Esophagus squamous epithelium (tissue), 4 donors: ENCODE measurements around the gene AKNAD1.

Experiments used
- CTCF ChIP-seq, 6 experiments: fragments of 450-650 bp in 4 of 6; fragments of 200-600 bp in 2 of 6; sonication (generic) in 2 of 6; IDR thresholded peaks; one replicate each; pipeline ENCODE4 v1.5.1; 2016 to 2019; ENCODE audit warnings: antibody characterized with exemption in 6 of 6, mild to moderate bottlenecking in 4 of 6, moderate library complexity in 4 of 6
- POLR2A ChIP-seq, 4 donors: fragments of 450-650 bp; IDR thresholded peaks; one replicate each; pipeline ENCODE4 v1.6.1; 2017; ENCODE audit warnings: antibody characterized with exemption in 4 of 4, mild to moderate bottlenecking in 4 of 4, moderate library complexity in 3 of 4

- TF ChIP-seq POLR2A (IDR thresholded peaks at IDR 0.05), result no peak
- TF ChIP-seq CTCF (IDR thresholded peaks at IDR 0.05), result no peak
Measured at GRCh38 chr1:108845446-108845845, 11.4 kb downstream of the AKNAD1 start.
